SKM-1 (cell line): Measurements from ENCODE around the gene DUS3L.
"Not testable (repeated sequence)": the region's sequence is repeated elsewhere in the genome, so short reads cannot be mapped to it uniquely, and the experiment has no call there.

Experiments
- DNase-seq: peaks from one replicate; lab custom pipeline; 2025; ENCODE audit not compliant: unreplicated experiment; lab: John Stamatoyannopoulos, UW

The DUS3L gene

GRCh38 chr19:5800361-5801270 lies 9.7 kb upstream of the DUS3L start:
- DNase-seq = no peak

GRCh38 chr19:5799247-5800241 lies 8.6 kb upstream of the DUS3L start:
- DNase-seq = no peak

GRCh38 chr19:5798244-5798643 lies 7.3 kb upstream of the DUS3L start:
- DNase-seq = no peak

GRCh38 chr19:5795382-5795919 lies 4.5 kb upstream of the DUS3L start:
- no peak for DNase-seq

- no peak for DNase-seq
Observed at GRCh38 chr19:5793188-5793587, 2.2 kb upstream of the DUS3L start.

- no peak for DNase-seq
Observed at GRCh38 chr19:5792224-5792623, 1.3 kb upstream of the DUS3L start.

- DNase-seq = no peak
Observed at GRCh38 chr19:5789886-5790558, 941 bp downstream of the DUS3L start.

- DNase-seq = no peak
Observed at GRCh38 chr19:5789351-5789761, 1.6 kb downstream of the DUS3L start.

- no peak for DNase-seq
Observed at GRCh38 chr19:5788422-5788821, 2.5 kb downstream of the DUS3L start.

GRCh38 chr19:5787409-5788182 lies 3.4 kb downstream of the DUS3L start:
- DNase-seq = no peak

- DNase-seq = no peak
Observed at GRCh38 chr19:5786593-5787408, 4.2 kb downstream of the DUS3L start.

- DNase-seq = no peak
Observed at GRCh38 chr19:5785423-5785822, 5.5 kb downstream of the DUS3L start.

GRCh38 chr19:5784581-5785147 lies 6.3 kb downstream of the DUS3L start, which contains the start of gene PRR22:
TSS of gene PRR22 (minus strand) at chr19:5784746. CDS start at chr19:5784660, 86 bp downstream.
- no peak for DNase-seq

- DNase-seq = no peak
Observed at GRCh38 chr19:5782945-5783919, 7.7 kb downstream of the DUS3L start.

GRCh38 chr19:5782322-5782721 lies 8.6 kb downstream of the DUS3L start:
- no peak for DNase-seq

GRCh38 chr19:5780916-5781315 lies 10.0 kb downstream of the DUS3L start:
- not testable (repeated sequence) for DNase-seq

- no peak for DNase-seq
Observed at GRCh38 chr19:5778402-5778801, 12.6 kb downstream of the DUS3L start.
